Measurements from ENCODE around the gene OR9Q1. TPM values are rescaled to one million over a fixed set of nuclear protein-coding genes. Genes with fewer than 3 reads are reported as not detected.
A peak's percentile ranks its signal among the peaks of the same experiment; 100 is the strongest.
"Not testable (repeated sequence)": the region's sequence is repeated elsewhere in the genome, so short reads cannot be mapped to it uniquely, and the experiment has no call there.

OR9Q1 gene
- total and polyA plus RNA-seq, 2 of the 13 experiments (the other 11 are each of a cell fraction or from before 2014, with no cell fraction given) = not detected

GRCh38 chr11:58000021-58000420, 23.7 kb upstream of the OR9Q1 start:
- WGBS (ENCODE audit: low lambda C conversion rate) = 91% methylated on average over 6 of the region's 10 CpGs
- CTCF ChIA-PET (ENCODE audit: low intra/inter-chr PET ratio, low total read pairs); POLR2A ChIA-PET: not testable (repeated sequence)

GRCh38 chr11:58000699-58001098, 23.0 kb upstream of the OR9Q1 start:
- no peaks in the 10 kb centered on the region for H3K36me3 ChIP-seq (replicated peaks in 1 of 2; ENCODE audit: control insufficient read depth in 1 of 2, insufficient read depth in 2 of 2, low read length in 2 of 2)
- no TSS peak for BruUV-seq (replicated peaks)
- ChIA-PET CTCF (ENCODE audit: low intra/inter-chr PET ratio, low total read pairs) (no interaction called here), POLR2A (no interaction called here)
- peaks cover 35% of the 10 kb centered on the region for H3K4me1 ChIP-seq (ENCODE audit: insufficient read depth, low read length)
- DNase-seq (ENCODE audit: low spot score) = no peak
- no peaks in the 10 kb centered on the region; the same call in 1 of the 2 replicates for H3K9me3 ChIP-seq (ENCODE audit: low read length)
- peak; percentile 46 for TF ChIP-seq NR2F6 (IDR thresholded peaks at IDR 0.05)
- no peak for TF ChIP-seq NR2F6 (CRISPR knock-in tag; IDR thresholded peaks at IDR 0.05)
- TF ChIP-seq NBN (conservative IDR thresholded peaks at IDR 0.05) = no peak
- WGBS (ENCODE audit: low lambda C conversion rate) = 61% methylated on average over 5 of the region's 5 CpGs
- no peak overlapping the region for H3K27ac ChIP-seq (ENCODE audit: extremely low read length, insufficient read depth, low read length)
- ATAC-seq = no peak
- in situ Hi-C loops (cut with HindIII; ENCODE audit: extremely low pct_ligation_motif_present, low pct_unique_long_range_greater_than_20kb) = no loop called here
- H4K20me1 ChIP-seq (ENCODE audit: insufficient read depth, low read length) = no peaks in the 10 kb centered on the region
- H3K27me3 ChIP-seq (ENCODE audit: control insufficient read depth in 1 of 2, insufficient read depth in 2 of 2, low read length in 2 of 2) = no peaks in the 10 kb centered on the region
- no peak for FAIRE-seq
- no peak overlapping the region for H3K9ac ChIP-seq (ENCODE audit: insufficient read depth, low read depth, low read length)
- H2AFZ ChIP-seq (ENCODE audit: low read length) = no peak overlapping the region
- intact Hi-C loops (cut with micrococcal nuclease; ENCODE audit: unreplicated experiment) = no loop called here
- no peaks in the 10 kb centered on the region for H3K79me2 ChIP-seq (ENCODE audit: insufficient read depth, low read length)
- H3K4me3 ChIP-seq (replicated peaks in 1 of 3; ENCODE audit: insufficient read depth in 1 of 3, low read depth in 2 of 3, low read length in 3 of 3) = no peak overlapping the region
- H3K4me2 ChIP-seq (ENCODE audit: low read depth, low read length) = no peak overlapping the region

More at GRCh38 chr11:58000021-58000420, 23.7 kb upstream of the OR9Q1 start:
- peak in 1 of 2 experiments; percentile 40; a peak in 1 of 4 replicates for TF ChIP-seq MAFK (conservative IDR thresholded peaks at IDR 0.05 in 1 of 2, IDR thresholded peaks at IDR 0.05 in 1 of 2; ENCODE audit: low read length in 2 of 2)
- TF ChIP-seq MAFF (IDR thresholded peaks at IDR 0.05; ENCODE audit: low read depth, low read length) = 0 out of 2 replicates have a peak, but pooled peaks have one; percentile 24
- H4K20me1 ChIP-seq (ENCODE audit: insufficient read depth, low read length); ATAC-seq; FAIRE-seq; H3K9me3 ChIP-seq (ENCODE audit: low read length); H3K4me3 ChIP-seq (replicated peaks in 1 of 3; ENCODE audit: insufficient read depth in 1 of 3, low read depth in 2 of 3, low read length in 3 of 3); DNase-seq (ENCODE audit: low spot score); H3K36me3 ChIP-seq (replicated peaks in 1 of 2; ENCODE audit: control insufficient read depth in 1 of 2, insufficient read depth in 2 of 2, low read length in 2 of 2); BruUV-seq (replicated peaks); H3K4me2 ChIP-seq (ENCODE audit: low read depth, low read length); intact Hi-C loops (cut with micrococcal nuclease; ENCODE audit: unreplicated experiment); H3K27ac ChIP-seq (ENCODE audit: extremely low read length, insufficient read depth, low read length); H3K9ac ChIP-seq (ENCODE audit: insufficient read depth, low read depth, low read length); H3K27me3 ChIP-seq (ENCODE audit: control insufficient read depth in 1 of 2, insufficient read depth in 2 of 2, low read length in 2 of 2); H2AFZ ChIP-seq (ENCODE audit: low read length); H3K79me2 ChIP-seq (ENCODE audit: insufficient read depth, low read length); in situ Hi-C loops (cut with HindIII; ENCODE audit: extremely low pct_ligation_motif_present, low pct_unique_long_range_greater_than_20kb): not testable (repeated sequence)
- H3K4me1 ChIP-seq (ENCODE audit: insufficient read depth, low read length) = peaks cover 32% of the 10 kb centered on the region
